ENCODE data around the gene KIAA1217. TPM values are rescaled to one million over a fixed set of nuclear protein-coding genes. Genes with fewer than 3 reads are reported as not detected.

Gene KIAA1217
- total RNA-seq, 1 experiment from 2014 or later = 23.4 TPM

- CTCF ChIA-PET = no interaction called here
- ATAC-seq = no peak
- no peak overlapping the region for H3K4me3 Mint-ChIP-seq
- H3K4me1 Mint-ChIP-seq = peaks cover 12% of the 10 kb centered on the region
- TF ChIP-seq EMX1 (CRISPR knock-in tag; IDR thresholded peaks at IDR 0.05) (no peak), TEAD1 (CRISPR knock-in tag; IDR thresholded peaks at IDR 0.05) (no peak), PREB (CRISPR knock-in tag; IDR thresholded peaks at IDR 0.05; ENCODE audit: borderline replicate concordance) (no peak), GTF2I (CRISPR knock-in tag; conservative IDR thresholded peaks at IDR 0.05) (no peak), ZBTB21 (CRISPR knock-in tag; IDR thresholded peaks at IDR 0.05; ENCODE audit: borderline replicate concordance) (no peak), ZNF532 (CRISPR knock-in tag; IDR thresholded peaks at IDR 0.05; ENCODE audit: borderline replicate concordance) (no peak), ELF4 (CRISPR knock-in tag; IDR thresholded peaks at IDR 0.05; ENCODE audit: low read depth) (no peak), SOX15 (CRISPR knock-in tag; IDR thresholded peaks at IDR 0.05) (no peak), IRF1 (CRISPR knock-in tag; IDR thresholded peaks at IDR 0.05) (no peak), JAZF1 (CRISPR knock-in tag; IDR thresholded peaks at IDR 0.05) (no peak), FOXP4 (CRISPR knock-in tag; IDR thresholded peaks at IDR 0.05) (no peak), CREB1 (CRISPR knock-in tag; IDR thresholded peaks at IDR 0.05) (no peak), OVOL2 (CRISPR knock-in tag; IDR thresholded peaks at IDR 0.05; ENCODE audit: borderline replicate concordance) (no peak), NFYB (CRISPR knock-in tag; conservative IDR thresholded peaks at IDR 0.05; ENCODE audit: low read depth) (no peak), MXD4 (CRISPR knock-in tag; IDR thresholded peaks at IDR 0.05; ENCODE audit: borderline replicate concordance) (no peak), CREM (CRISPR knock-in tag; IDR thresholded peaks at IDR 0.05) (no peak), RORB (CRISPR knock-in tag; IDR thresholded peaks at IDR 0.05) (no peak)
- no peak overlapping the region for H3K27ac Mint-ChIP-seq
- POLR2A ChIA-PET = no interaction called here
- no peak for DNase-seq (ENCODE audit: low spot score)
- peaks cover 3% of the 10 kb centered on the region; the same call in 1 of the 2 replicates for H3K27me3 Mint-ChIP-seq (ENCODE audit: low read depth)
- no peaks in the 10 kb centered on the region for H3K36me3 Mint-ChIP-seq
- no peaks in the 10 kb centered on the region for H3K9me3 Mint-ChIP-seq
Measured at GRCh38 chr10:24446739-24447138, 237.8 kb downstream of the KIAA1217 start.

GRCh38 chr10:24448351-24448999 lies 239.5 kb downstream of the KIAA1217 start:
- ATAC-seq (no peak), DNase-seq (ENCODE audit: low spot score) (no peak)
- CTCF ChIA-PET = no interaction called here
- no peaks in the 10 kb centered on the region for H3K36me3 Mint-ChIP-seq
- H3K4me1 Mint-ChIP-seq = peaks cover 21% of the 10 kb centered on the region
- no peak overlapping the region for H3K4me3 Mint-ChIP-seq
- POLR2A ChIA-PET = no interaction called here
- H3K27me3 Mint-ChIP-seq (ENCODE audit: low read depth) = peaks cover 3% of the 10 kb centered on the region; the same call in 1 of the 2 replicates
- no peaks in the 10 kb centered on the region for H3K9me3 Mint-ChIP-seq
- no peak overlapping the region for H3K27ac Mint-ChIP-seq
- no peak for TF ChIP-seq PREB (CRISPR knock-in tag; IDR thresholded peaks at IDR 0.05; ENCODE audit: borderline replicate concordance)
- TF ChIP-seq SMAD4 (CRISPR knock-in tag; IDR thresholded peaks at IDR 0.05) = no peak
- TF ChIP-seq FOXP4 (CRISPR knock-in tag; IDR thresholded peaks at IDR 0.05) = no peak
- no peak for TF ChIP-seq ZNF138 (CRISPR knock-in tag; conservative IDR thresholded peaks at IDR 0.05)
- TF ChIP-seq ZNF532 (CRISPR knock-in tag; IDR thresholded peaks at IDR 0.05; ENCODE audit: borderline replicate concordance) = no peak
